GM13977 (cell line): ENCODE data around the gene RIOK3.

Experiments
- DNase-seq: peaks from one replicate; pipeline ENCODE4 v3.0.0; 2012; ENCODE audit warnings: low spot score
- in situ Hi-C: fragments of 300-500 bp; cut with MboI; formaldehyde crosslinking; loops from one replicate; pipeline ENCODE4 v1.12.0; 2022; ENCODE audit warnings: low sequenced_read_pairs, low pct_unique_long_range_greater_than_20kb, mixed read lengths, inconsistent platforms; ENCODE audit not compliant: unreplicated experiment
- TF ChIP-seq, protein P1 (sequence below): IDR thresholded peaks from 2 replicates; pipeline ENCODE4 v1.5.1; 2012; ENCODE audit warnings: mild to moderate bottlenecking, control low read depth; ENCODE audit not compliant: insufficient read depth; ENCODE audit errors: extremely low read depth, missing control alignments

RIOK3 gene

DNA sequence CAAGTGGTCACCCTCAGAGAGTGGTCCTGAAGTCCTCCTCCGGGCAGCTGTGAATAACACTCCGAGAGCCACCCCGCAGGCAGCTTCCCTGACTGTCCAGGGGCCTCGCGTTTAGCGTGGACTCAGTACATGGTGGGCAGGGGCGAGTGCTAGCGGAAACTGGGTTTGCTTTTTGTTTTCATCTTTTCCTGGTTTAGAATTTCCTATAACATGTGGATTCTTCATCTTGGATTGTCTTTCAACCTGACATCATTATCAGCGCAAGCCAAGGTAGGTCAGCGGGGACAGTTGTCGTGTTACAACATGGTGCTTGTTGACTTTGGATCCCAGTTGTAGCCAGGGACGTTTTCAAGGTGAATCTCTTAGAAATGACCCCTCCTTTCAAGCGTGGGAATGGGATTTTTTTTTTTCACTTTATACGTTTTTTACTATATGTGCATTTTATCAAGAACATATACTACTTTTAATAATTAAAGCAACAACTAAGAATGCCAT is 71.2 kb downstream of the RIOK3 start:
- DNase-seq = no peak
- in situ Hi-C loops = loop anchor here (25.0 kb wide), 1 partner anchor 288 kb away; no protein-coding TSS in a partner anchor
- TF ChIP-seq, protein P1, sequence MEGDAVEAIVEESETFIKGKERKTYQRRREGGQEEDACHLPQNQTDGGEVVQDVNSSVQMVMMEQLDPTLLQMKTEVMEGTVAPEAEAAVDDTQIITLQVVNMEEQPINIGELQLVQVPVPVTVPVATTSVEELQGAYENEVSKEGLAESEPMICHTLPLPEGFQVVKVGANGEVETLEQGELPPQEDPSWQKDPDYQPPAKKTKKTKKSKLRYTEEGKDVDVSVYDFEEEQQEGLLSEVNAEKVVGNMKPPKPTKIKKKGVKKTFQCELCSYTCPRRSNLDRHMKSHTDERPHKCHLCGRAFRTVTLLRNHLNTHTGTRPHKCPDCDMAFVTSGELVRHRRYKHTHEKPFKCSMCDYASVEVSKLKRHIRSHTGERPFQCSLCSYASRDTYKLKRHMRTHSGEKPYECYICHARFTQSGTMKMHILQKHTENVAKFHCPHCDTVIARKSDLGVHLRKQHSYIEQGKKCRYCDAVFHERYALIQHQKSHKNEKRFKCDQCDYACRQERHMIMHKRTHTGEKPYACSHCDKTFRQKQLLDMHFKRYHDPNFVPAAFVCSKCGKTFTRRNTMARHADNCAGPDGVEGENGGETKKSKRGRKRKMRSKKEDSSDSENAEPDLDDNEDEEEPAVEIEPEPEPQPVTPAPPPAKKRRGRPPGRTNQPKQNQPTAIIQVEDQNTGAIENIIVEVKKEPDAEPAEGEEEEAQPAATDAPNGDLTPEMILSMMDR = no peak

DNA sequence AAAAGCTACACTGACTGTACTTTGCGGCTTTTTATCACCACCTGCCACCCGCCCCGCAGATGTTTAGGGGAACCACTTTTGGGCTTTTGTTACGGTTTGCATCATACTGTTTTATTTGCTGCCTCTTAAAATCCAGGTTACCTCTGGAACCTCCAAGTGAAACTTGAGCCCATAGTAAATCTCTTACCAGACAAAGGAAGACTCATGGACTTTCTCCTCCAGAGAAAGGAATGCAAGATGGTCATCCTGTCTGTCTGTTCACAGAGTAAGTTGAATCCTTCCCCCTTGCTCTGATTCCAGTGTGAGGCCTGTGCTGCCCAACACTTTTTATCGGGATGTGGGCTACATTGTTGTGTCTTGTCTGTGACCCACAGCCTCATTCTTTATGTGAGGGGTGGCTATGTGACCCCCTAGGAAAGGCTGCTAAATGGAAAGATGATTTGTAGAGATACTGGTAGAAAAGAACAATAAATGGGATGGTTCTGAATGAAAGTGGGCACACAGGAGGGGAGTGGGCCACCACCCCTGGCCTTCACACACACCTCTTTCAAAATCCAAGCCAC is 73.5 kb downstream of the RIOK3 start:
- TF ChIP-seq, protein P1 = no peak
- in situ Hi-C loops = no loop called here

GRCh38 chr18:23528580-23529472 is 75.7 kb downstream of the RIOK3 start:
- no peak for DNase-seq
- in situ Hi-C loops = no loop called here

More for the DNA sequence above, 73.5 kb downstream of the RIOK3 start:
- DNase-seq = no peak

DNA sequence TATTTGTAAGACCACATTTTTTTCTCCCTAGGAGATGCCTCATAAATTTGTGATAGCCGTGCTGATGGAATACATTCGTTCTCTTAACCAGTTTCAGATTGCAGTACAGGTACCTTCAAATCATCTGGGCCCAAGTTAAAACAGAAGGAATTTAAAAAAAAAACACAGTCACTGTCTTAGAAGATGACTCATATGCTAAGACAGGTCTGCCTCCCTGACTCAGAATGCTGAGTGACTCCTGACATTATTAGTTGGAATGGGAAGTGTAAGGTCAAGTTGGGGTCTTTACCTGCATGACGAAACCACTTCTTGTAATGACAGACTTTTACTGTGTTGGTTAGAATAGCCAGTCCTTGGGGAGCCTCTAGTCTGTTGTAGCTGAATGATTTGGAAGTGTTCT is 76.5 kb downstream of the RIOK3 start:
- TF ChIP-seq, protein P1 = no peak
- DNase-seq = peak; percentile 32
- in situ Hi-C loops = no loop called here

More at GRCh38 chr18:23528580-23529472, 75.7 kb downstream of the RIOK3 start:
- TF ChIP-seq, protein P1 = no peak

GRCh38 chr18:23530195-23530594 is 77.1 kb downstream of the RIOK3 start:
- TF ChIP-seq, protein P1 = no peak
- in situ Hi-C loops = no loop called here
- no peak for DNase-seq

DNA sequence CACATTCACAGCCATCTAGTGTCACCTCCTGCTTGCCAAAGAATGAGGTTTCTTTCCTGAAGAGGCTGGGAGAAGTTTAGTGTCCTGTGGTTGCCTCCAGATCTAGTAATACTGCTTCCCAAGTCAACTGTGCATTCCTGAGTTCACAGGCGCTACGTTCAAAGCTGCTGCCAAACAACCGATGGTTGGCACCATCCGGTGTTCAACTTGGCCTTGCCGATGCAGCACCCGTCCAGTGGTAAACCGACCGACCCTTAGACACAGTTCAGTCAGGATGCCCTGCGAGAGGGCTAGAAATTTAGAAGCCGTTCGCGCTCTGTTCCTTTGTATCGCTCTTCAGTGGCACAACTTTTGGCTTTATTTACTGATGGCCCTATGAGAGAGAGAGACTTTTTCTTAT is 78.8 kb downstream of the RIOK3 start:
- in situ Hi-C loops = no loop called here
- no peak for DNase-seq
- TF ChIP-seq, protein P1 = no peak
